Activated naive CD4-positive, alpha-beta T cell treated with anti-CD3 and anti-CD28 coated beads, Interleukin-2, amount 10 ng/mL, durations not matched to agents 7 days and 5 days (primary cell): Measurements from ENCODE around the gene MEAF6.

Source experiments
- CTCF ChIA-PET: fragments of 350-600 bp; sonication (Branson Sonifier 250); formaldehyde crosslinking; loops from one replicate; lab custom pipeline; 2021; ENCODE audit warnings: antibody characterized with exemption; lab: Charles Lee
- DNase-seq: peaks from one replicate; pipeline ENCODE4 v3.0.0-alpha.2; 2020
- H3K27ac Mint-ChIP-seq: one replicate; pipeline ENCODE4 v1.8.0; 2021; ENCODE audit warnings: mild to moderate bottlenecking, moderate library complexity, mixed read lengths
- H3K27me3 Mint-ChIP-seq: one replicate; pipeline ENCODE4 v1.8.0; 2021; ENCODE audit warnings: mild to moderate bottlenecking, mixed read lengths
- H3K36me3 Mint-ChIP-seq: one replicate; pipeline ENCODE4 v1.8.0; 2021; ENCODE audit warnings: mixed read lengths
- H3K4me1 Mint-ChIP-seq: one replicate; pipeline ENCODE4 v1.8.0; 2021; ENCODE audit warnings: mixed read lengths
- H3K4me3 Mint-ChIP-seq: one replicate; pipeline ENCODE4 v1.8.0; 2021; ENCODE audit warnings: mild to moderate bottlenecking, moderate library complexity, mixed read lengths
- H3K9me3 Mint-ChIP-seq: one replicate; pipeline ENCODE4 v1.8.0; 2021; ENCODE audit warnings: mixed read lengths

MEAF6 gene

DNA sequence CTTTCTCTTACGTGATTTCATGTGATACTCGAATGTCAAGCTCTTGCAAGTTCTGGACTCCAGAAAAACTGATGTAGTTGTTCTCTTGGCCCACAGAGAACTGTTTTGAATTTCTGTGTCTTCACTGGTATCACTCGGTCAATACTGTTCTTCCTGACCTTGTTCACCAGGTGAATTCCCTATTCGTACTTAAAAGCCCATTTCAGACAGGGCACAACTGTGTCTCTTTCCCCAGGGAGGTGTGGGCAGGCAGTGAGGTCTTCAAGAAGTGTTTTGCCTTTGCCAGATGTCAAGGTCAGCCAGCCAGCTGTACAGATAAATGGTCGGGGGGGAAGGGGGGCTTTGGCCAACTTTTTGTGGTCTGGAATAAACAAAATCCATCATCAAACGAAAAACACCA is 67.7 kb downstream of the MEAF6 start:
- Mint-ChIP-seq H3K27ac (no peak overlapping the region), H3K27me3 (peaks cover 47% of the 10 kb centered on the region), H3K36me3 (no peaks in the 10 kb centered on the region), H3K4me3 (no peak overlapping the region), H3K9me3 (no peaks in the 10 kb centered on the region), H3K4me1 (peaks cover 10% of the 10 kb centered on the region)
- CTCF ChIA-PET, result interaction anchor here (15.6 kb wide), 1 partner anchor 41 kb away, joined by 261 read pairs; no protein-coding TSS in a partner anchor
- no peak for DNase-seq

DNA sequence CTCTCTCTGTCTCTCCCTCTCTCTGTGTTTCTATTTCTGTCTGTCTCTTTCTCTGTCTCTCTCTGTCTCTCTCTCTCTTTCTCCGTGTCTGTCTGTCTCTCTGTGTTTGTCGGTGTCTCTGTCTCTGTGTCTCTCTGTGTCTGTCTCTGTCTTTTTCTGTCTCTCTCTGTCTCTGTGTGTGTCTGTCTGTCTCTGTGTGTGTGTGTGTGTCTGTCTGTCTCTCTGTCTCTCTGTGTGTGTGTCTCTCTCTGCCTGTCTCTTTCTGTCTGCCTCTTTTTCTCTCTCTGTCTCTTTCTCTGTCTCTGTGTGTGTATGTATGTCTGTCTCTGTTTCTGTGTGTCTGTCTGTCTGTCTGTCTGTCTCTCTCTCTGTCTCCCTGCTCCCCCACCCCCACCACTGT is 71.9 kb downstream of the MEAF6 start:
- H3K36me3 Mint-ChIP-seq, result no peaks in the 10 kb centered on the region
- H3K4me1 Mint-ChIP-seq, result no peaks in the 10 kb centered on the region
- CTCF ChIA-PET, result no interaction called here
- peaks cover 49% of the 10 kb centered on the region for H3K27me3 Mint-ChIP-seq
- no peak overlapping the region for H3K27ac Mint-ChIP-seq
- DNase-seq, result no peak
- no peak overlapping the region for H3K4me3 Mint-ChIP-seq
- no peaks in the 10 kb centered on the region for H3K9me3 Mint-ChIP-seq
